Occipital lobe (tissue), 2 donors: ENCODE measurements around the gene CD63. TPM values are rescaled to one million over a fixed set of nuclear protein-coding genes. Genes with fewer than 3 reads are reported as not detected.
"Not testable (repeated sequence)": the region's sequence is repeated elsewhere in the genome, so short reads cannot be mapped to it uniquely, and the experiment has no call there.

Source experiments
- DNase-seq: peaks from one replicate; lab custom pipeline; 2025; lab: John Stamatoyannopoulos, UW
- total RNA-seq: library from RNA; depleted of rRNA; stranded (reverse); fragments of >200 nt; gene quantifications from one replicate; pipeline ENCODE4 v1.2.3, GENCODE V29; 2014

The CD63 gene, protein sequence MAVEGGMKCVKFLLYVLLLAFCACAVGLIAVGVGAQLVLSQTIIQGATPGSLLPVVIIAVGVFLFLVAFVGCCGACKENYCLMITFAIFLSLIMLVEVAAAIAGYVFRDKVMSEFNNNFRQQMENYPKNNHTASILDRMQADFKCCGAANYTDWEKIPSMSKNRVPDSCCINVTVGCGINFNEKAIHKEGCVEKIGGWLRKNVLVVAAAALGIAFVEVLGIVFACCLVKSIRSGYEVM
- total RNA-seq: 187 TPM

DNA sequence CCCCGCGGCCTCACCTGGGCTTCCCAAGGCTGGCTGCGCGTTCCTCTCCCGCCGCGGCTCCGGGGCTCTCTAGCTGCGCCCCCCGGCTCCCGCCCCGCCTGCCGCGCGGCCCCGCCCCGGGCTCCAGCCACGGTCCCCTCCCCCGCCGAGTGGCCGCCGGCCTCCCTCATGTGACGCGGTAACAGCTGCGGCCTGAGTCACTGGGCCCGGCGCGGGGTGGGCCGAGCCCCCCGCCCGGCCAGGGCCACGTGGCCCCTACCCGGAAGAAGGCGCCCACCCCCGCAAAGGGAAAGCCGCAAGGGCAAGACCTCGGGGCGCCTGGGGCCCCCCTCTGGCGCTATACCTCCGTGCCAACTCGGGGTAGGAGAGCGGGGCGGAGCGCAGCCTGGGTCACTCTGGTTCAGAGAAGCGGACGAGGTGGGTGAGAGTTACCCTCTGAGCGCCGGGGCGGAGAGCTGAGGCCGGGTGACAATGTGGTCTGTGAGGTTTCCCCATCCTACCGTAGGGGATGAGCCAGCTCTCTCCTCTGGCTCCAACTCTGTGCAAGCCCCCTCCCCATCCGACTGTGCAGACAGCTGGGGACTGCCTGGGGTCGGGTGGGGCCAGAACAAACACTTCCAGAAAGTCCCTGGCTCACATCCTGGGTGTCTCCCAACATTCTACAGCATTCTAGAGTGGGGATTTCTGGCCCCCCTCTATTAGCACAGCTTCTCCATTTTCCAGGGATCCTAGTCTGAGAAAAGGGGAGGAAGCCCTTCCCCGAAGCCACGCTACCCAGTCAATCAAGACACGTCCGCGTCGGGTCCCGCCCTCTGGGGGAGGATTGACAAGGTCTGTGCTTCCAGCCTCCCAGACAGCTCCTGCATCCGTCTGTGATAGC, at the start of gene CD63:
Gene CD63 (minus strand): TSS at position 71 of the 880 bp plus-strand sequence. CDS start 668 bp downstream, outside the sequence.
- peak; percentile 87 for DNase-seq

DNA sequence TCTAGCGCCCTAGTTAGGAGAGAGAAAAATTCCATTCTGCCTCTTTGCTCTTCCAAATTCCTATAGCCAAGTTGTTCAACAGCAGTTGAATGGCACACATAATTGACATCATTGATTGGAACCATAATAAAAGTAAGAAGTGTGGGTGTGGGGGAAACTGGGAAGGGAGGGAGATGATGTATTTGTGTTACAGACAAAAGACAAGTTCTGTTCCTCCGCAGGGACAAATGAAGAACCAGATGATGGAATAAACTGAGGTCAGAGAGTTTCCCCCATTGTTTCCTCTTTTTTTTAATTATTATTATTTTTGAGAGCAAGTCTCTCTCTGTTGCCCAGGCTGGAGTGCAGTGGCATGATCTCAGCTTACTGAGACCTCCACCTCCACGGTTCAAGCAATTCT, 49.0 kb upstream of the CD63 start:
- DNase-seq: no peak

DNA sequence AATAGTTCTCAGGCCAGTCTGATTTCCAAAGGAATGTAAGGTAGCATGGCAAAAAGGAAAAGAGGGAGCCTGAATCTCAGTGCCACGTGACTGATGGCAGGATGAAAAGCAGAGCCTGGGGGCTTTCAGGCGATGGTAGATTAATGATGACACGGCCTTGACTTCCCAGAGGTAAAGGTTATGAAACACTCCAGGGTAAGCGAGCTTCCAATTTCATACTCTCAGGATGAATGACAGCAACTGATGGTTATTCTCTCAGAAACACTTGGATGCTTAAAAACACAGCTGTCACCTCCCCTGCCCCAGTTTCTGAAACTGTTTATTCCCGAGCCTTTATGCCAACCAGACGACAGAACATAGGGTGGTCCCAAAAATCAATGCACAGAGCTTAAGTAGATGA, 42.9 kb upstream of the CD63 start:
- DNase-seq: no peak

DNA sequence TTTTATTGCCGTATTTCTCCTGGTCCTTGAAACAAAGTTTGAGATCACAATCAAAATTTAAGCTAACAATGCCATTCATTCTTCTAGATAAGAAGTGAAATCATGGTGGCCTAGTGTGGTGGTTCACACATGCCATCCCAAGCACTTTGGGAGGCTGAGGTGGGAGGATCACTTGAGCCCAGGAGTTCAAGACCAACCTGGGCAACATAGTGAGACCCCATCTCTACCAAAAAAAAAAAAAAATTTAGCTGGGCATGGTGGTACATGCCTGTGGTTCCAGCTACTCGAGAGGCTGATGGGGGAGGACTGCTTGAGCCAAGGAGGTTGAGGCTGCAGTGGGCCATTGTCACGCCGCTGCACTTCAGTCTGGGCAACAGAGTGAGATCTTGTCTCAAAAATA, 38.3 kb upstream of the CD63 start:
- DNase-seq: no peak

DNA sequence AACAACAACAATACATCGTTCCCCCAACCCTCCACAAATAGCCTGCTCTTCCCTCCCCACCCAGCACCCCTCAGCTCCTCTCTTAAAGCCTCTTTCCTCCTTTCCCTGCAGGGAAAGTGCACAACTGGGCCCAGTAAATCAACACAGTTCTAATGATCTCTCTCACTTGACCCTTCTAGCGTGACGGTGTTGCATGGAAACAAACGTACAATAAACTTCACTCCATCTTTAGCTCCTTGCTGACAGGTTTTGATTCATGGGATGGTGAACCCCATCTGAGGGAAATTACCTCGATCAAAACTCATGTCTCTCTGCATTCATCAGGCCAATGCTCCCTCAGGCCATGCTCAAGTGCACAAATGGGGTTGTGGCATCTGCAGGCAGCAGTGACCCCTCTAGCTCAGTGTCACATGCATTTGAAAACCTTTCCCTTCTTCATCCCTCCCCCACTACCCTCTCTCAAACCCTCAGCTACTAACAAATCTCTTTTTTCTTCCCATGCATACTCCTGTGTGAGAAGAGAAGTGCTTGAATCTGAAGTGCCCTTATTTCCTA, 37.0 kb upstream of the CD63 start:
- no peak for DNase-seq

DNA sequence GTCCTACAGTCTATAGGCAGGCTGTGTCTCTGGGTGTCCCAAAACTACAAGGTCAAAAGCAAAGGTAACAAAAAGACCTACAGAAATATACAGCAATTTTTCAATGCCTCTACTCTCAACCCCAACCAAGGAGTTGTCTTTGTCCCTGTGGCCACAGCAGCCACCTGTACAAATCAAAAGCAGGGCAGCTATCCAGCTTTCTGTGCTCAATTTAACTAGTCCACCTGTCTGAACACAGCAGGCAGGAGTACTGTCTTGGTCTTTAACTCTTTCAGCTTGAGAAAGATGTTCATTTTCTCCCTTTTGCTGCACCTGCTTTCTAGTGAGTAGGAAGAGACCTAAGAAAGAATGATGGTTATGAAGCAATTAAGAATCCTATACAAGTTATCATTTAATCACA, 33.8 kb upstream of the CD63 start:
- DNase-seq: no peak

DNA sequence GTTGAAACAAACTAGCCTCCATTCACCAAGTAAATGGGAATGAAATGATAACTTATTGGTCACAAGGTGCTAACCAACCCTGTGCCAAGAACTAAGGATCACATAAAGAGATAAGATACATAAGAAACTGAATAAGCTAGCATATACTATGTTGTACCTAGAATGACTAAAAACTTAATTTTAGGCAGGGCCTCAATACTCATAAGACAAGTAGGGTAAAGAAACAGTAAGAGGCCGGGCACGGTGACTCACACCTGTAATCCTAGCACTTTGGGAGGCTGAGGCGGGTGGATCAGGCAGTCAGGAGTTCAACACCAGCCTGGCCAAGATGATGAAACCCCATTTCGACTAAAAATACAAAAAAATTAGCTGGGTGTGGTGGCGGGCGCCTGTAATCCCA, 31.9 kb upstream of the CD63 start:
- DNase-seq: no peak

DNA sequence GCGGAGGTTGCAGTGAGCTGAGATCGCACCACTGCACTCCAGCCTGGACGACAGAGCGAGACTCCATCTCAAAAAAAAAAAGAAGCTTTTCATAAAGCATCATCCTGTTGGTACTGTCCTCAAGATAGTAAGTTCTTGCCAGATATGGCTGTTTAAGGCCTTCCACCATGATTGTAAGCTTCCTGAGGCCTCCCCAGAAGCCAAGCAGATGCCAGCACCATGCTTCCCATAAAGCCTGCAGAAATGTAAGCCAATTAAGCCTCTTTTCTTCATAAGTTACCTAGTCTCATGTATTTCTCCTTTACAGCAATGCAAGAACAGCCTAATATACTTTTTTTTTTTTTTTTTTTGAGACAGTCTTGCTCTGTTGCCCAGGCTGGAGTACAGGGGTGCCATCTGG, 29.8 kb upstream of the CD63 start:
- not testable (repeated sequence) for DNase-seq

DNA sequence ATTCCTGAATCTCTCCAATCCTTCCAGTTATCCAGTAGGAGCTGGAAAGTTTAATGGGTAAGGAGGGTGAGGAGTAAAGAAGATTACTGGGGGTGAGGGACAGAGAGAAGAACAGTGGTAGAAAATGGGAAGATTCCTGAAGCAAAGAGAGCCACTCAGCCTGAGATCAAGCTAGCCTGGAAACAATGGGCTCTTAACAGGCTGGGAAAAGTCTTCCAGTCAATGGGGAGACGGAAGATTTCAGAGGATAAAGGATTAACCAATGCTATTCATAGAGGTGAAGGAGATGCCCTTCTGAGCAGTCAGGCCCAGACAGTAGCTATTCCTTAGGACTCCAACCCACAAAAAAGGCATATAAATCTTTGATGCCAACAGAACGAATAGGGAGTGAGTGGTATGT, 28.9 kb upstream of the CD63 start:
- no peak for DNase-seq

DNA sequence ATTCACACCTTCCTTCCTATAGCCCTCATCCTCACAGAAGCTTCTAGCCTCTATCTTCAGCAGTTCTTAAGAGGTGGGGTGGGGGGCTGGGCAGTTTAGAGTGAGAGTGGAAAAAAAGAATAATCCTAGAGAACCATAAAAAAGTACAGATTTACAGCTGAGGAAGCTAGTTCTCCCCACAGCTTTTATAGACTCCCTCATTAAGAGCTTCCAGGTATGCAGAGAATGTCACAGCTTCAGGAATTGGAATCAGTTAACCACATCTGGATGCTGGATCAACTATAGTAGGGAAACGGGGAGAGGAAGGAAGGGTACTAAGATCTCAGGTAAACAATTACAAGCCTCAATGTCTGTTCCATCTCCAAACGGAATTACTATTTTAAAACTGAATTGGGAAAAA, 26.4 kb upstream of the CD63 start:
- no peak for DNase-seq

DNA sequence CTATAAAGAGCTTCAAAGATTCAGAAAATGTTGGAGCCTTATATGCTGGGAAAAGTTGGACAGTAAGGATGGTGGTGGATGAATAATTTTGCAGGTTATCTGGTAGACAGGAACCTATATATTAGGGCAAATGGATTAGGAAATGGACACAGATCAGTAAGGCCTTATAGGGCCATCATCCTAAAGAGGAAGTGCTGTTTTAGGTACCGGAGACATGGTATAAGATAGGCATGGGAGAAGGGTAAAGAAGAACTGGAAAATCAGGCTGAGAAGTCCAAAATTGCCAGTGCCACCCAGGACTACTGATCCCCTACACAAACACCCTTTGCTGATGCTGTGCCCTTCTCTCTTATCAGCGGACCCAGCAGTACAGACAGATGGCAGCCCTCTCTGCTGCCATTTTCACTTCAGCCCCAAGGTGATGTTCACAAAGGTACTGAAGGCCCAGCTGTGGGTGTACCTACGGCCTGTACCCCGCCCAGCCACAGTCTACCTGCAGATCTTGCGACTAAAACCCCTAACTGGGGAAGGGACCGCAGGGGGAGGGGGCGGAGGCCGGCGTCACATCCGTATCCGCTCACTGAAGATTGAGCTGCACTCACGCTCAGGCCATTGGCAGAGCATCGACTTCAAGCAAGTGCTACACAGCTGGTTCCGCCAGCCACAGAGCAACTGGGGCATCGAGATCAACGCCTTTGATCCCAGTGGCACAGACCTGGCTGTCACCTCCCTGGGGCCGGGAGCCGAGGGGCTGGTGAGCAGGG, 19.6 kb upstream of the CD63 start:
- no peak for DNase-seq

DNA sequence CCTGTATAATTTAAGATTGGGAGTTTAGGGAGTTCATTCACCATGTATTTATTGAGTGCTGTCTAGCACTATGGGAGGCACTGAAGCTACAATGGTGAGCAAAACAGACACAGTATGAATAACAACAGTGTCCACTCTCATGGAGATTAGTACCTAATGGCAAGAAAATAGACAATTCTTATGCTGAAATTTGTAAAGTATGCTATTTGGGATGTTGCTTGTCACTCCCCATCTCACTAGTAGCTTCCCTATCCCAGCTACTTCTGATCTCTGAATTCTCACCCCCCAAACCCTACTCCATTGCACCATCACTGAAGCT, 18.1 kb upstream of the CD63 start:
- DNase-seq: no peak

DNA sequence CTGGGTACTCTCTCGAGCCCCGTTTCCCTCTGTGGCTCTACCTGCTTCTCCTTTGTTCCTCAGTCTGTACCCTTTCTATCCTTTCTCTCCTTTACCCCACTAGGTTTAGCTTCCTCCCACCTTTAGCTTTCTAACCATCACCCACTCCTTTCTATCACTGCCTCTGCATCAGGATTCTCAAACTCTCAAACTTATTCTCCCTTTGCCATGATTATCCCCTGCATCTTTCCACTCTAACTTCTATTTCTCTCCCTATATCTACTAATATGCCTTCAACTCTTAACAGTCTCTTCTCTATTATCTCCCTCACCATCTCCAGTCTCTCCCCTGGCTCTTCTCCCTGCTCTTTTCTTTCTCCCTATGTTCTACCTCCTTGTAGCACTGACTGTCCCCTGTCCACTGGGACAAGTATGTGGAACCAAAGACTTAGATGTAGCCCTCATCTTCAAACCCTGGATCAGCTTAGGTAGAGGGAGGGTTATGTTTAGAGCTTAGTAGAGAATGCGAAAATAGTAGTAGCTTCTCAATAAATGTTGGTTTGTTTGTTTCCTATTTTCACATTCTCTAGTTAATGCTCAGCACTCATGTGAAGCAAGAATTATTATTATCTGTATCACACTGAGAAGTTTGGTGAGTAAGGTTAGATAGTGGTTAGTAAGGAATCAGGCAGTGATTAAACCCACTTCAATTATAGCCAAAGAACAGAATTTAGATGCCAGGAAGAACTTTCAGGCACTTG, 17.5 kb upstream of the CD63 start:
- DNase-seq: no peak

DNA sequence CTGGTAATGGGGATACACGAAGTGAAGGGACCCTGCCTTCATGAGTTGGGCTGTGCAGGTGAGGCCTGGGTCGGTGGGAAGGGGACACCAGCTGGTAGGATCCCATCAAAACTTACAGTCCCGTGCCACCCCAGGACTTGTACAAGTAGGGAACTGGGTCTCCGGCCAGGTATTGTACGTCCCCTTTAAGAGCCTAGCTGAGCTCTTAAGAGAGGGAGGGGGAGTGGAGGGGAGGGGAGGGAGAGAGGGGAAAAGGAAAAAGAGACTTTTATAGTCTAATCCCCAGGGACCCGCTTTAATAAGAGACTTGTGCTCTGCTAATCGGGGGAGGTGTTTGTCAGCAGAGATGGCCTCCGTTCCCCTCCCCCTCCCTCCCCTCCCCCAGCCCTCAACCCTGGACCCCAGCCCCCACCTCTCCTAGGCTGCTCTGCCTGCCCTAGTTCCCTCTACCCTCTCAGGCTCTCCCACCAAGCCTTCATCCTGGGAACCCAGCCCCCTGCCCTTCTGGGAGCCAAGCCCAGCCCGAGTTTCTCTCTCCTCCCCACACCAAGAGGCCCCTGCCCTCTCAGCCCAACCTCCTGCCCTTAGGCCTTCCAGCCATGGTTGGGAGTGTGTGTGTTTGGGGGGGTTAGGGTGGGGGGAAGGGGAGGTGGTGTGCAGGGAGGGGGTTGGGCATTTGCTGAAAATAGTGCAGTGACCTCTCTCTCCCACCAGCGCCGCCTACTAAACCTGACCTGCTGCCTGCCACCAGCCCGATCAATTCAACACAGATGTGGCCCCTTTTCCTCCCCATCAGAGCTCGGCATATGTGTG, 16.8 kb upstream of the CD63 start:
- DNase-seq: no peak

DNA sequence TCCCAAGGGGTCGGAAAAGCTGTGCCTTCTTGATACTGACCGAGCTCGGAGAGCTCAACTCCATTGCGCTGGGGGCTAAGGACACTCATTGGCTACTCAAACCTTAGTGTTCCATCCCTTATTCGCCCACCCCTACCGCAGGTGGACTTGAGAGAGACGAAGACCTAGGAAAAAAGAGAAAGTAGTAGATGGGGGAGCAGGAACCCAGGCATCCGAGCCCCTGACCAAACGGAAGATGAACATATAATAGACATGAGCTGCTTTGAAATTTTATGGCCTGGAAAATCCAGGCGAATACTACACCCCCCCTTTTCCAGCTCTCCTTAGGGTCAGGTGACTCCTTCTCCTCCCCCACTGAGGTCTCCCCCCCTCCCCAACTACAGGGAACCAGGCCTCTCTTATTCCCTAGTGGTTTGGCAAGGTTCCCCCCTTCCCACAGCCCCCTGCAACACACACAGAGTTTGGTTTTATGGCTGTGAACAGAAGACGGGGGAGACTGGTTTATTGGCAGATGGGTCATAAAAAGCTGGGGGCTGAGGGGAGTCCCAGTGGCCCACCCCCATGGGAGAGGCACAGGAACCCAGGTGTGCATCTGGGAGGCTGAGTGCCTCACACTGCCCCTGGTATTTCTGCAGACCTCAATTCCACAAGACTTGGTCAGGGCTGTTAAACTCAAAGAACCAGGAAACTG, 15.7 kb upstream of the CD63 start:
- no peak for DNase-seq

DNA sequence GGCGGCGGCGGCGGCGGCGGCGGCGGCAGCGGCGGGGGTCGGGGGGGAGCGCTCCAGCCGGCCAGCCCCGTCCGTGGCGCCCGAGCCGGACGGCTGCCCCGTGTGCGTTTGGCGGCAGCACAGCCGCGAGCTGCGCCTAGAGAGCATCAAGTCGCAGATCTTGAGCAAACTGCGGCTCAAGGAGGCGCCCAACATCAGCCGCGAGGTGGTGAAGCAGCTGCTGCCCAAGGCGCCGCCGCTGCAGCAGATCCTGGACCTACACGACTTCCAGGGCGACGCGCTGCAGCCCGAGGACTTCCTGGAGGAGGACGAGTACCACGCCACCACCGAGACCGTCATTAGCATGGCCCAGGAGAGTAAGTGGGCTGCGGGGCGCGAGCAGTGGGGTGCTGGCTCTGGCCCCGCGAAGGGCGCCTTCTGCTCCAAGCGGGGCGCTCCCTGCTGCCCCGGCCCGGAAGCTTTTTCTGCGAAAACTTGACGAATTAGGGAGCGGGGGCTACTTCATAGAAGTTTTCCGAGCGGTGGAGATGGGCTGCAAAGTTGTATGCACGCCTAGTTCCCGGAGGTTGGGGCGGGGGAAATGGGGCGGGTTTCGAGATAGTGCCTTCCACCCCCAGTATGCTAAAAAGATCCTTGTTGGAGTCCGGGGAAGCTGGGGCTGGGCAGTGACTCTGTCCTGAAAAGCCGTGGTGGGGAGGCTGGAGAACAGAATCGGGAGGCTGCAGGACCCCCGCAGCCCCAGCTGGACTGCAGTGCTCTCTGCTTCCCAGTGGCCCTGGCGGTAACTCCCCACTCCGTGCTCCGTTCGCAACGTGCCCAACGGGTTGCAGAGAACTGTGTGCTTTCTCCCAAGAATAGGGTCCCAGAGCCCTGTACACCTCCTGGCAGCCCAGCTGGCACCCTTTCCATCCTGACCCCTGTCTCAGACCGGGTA, 14.9 kb upstream of the CD63 start:
- no peak for DNase-seq

DNA sequence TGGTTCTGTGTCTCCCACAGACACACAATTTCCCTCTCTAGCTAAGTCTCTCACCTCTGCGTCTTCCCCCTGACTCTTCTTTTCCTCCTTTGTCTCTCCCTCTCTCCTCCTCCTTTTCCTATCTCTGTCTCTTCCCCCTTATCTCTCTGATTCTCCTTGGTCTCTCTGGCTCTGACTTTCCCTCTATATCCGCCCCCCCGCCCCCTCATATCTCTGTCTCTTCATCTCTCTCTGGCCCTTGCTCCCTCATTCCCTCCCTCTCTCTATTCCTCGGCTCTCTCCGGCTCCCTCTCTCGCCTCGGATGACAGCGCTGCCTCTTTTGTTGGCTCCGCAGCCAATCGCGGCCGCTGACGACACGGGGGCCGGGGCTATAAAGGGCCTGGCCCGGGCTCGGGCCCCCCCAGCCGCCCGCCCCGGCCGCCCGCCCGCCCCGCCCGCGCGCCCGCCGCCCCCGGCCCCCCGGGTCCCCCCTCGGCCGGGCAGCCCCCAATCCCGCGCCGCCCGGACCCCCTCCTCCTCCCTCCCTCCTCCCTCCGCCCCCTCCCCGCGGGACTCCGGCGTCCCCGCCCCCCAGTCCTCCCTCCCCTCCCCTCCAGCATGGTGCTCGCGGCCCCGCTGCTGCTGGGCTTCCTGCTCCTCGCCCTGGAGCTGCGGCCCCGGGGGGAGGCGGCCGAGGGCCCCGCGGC, 14.1 kb upstream of the CD63 start, which contains the start of gene GDF11:
Gene GDF11 (plus strand): TSS at position 404 of the 687 bp plus-strand sequence. CDS start 195 bp downstream, at position 599.
- peak; percentile 78 for DNase-seq
